ENCODE results near the gene APOBR.

DNA sequence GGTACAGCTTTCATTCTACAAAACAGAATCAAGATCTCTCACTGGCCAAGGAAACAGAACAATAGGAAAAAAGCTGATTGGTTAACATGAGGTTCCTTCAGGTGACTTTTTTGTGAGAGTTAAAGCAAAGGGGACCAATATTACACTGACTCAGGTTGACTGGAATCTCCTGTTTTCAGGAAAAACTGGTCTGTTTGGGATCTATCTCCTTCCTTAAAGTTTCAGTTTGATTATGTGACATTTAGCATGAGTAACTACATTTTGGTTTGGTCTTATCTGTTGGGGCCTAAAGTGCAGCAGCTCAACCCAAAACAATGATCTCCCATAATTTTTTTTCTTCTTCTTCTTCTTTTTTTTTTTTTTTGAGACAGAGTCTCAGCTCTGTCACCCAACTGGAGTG, 34.7 kb downstream of the APOBR start:
- TF ChIP-seq POLR2AphosphoS5 (IDR thresholded peaks at IDR 0.05) (no peak), EP300 (IDR thresholded peaks at IDR 0.05) (no peak), POLR2A (IDR thresholded peaks at IDR 0.05) (no peak)
- TF ChIP-seq, protein P1, sequence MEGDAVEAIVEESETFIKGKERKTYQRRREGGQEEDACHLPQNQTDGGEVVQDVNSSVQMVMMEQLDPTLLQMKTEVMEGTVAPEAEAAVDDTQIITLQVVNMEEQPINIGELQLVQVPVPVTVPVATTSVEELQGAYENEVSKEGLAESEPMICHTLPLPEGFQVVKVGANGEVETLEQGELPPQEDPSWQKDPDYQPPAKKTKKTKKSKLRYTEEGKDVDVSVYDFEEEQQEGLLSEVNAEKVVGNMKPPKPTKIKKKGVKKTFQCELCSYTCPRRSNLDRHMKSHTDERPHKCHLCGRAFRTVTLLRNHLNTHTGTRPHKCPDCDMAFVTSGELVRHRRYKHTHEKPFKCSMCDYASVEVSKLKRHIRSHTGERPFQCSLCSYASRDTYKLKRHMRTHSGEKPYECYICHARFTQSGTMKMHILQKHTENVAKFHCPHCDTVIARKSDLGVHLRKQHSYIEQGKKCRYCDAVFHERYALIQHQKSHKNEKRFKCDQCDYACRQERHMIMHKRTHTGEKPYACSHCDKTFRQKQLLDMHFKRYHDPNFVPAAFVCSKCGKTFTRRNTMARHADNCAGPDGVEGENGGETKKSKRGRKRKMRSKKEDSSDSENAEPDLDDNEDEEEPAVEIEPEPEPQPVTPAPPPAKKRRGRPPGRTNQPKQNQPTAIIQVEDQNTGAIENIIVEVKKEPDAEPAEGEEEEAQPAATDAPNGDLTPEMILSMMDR (IDR thresholded peaks at IDR 0.05) = no peak
